Spinal cord (tissue), 10 donors: ENCODE data around the gene PDE7B. TPM values are rescaled to one million over a fixed set of nuclear protein-coding genes. Genes with fewer than 3 reads are reported as not detected.
"Not testable (repeated sequence)": the region's sequence is repeated elsewhere in the genome, so short reads cannot be mapped to it uniquely, and the experiment has no call there.

Source experiments
- DNase-seq, 6 donors: peaks; one replicate each; pipeline versions ENCODE4 v3.0.0 to v3.0.0-alpha.2; 2013 to 2015; ENCODE audit warnings: low spot score in 6 of 6, low read depth in 4 of 6
- H3K27ac ChIP-seq: one replicate; pipeline ENCODE4 v1.5.1; 2013; ENCODE audit warnings: low read depth, low read length, control low read depth
- H3K27me3 ChIP-seq: one replicate; pipeline ENCODE4 v1.6.1; 2013; ENCODE audit warnings: low read length; ENCODE audit not compliant: control insufficient read depth, insufficient read depth
- H3K36me3 ChIP-seq: one replicate; pipeline ENCODE4 v1.6.1; 2013; ENCODE audit warnings: low read length; ENCODE audit not compliant: control insufficient read depth, insufficient read depth
- H3K4me1 ChIP-seq: one replicate; pipeline ENCODE4 v1.6.1; 2013; ENCODE audit warnings: low read length; ENCODE audit not compliant: control insufficient read depth, insufficient read depth
- H3K4me3 ChIP-seq: one replicate; pipeline ENCODE4 v1.5.1; 2013; ENCODE audit warnings: low read depth, low read length, control low read depth
- H3K9me3 ChIP-seq: one replicate; pipeline ENCODE4 v1.6.1; 2013; ENCODE audit warnings: low read length; ENCODE audit not compliant: control insufficient read depth, insufficient read depth
- WGBS: methylation state at CpG from one replicate; pipeline ENCODE4 v1.1.5; 2013; ENCODE audit warnings: missing lambda C conversion rate; ENCODE audit not compliant: insufficient coverage; 5-methylcytosine and 5-hydroxymethylcytosine counted together
- polyA plus RNA-seq, 2 donors: library from polyadenylated mRNA; unstranded; fragments of 120-200 nt; gene quantifications; one replicate each; pipeline ENCODE4 v1.2.1, GENCODE V29; 2013; ENCODE audit not compliant: insufficient read length in 2 of 2
- total RNA-seq, 2 donors: library from RNA; depleted of rRNA in 1 of 2; stranded (reverse); fragments of 120-200 nt in 1 of 2; fragments of >200 nt in 1 of 2; gene quantifications; one replicate each; pipeline versions ENCODE4 v1.2.3 to v1.2.4, GENCODE V29; 2013 to 2014
- donor health status: healthy.

Gene PDE7B
- total and polyA plus RNA-seq, 4 donors = 7.8 to 19.7 (median 12.4) TPM

DNA sequence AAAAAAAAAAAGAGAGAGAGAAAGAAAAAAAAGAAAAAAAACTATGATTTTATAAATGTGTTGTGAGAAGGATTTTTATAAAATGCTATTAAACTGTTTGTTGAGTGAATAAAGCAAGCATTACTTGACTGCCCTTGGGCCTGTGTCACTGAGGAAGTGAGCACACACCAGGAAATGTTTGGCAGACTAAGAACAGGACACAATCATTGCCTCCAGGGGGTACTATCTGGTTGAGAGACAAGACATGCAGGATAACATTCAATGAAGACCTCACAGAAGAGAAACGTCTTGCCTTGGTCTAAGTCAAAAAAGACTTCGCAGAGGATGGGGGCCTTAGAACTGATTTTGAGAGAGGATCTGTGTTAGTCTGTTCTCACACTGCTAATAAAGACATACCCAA, 358.0 kb downstream of the PDE7B start:
- H3K9me3 ChIP-seq = no peaks in the 10 kb centered on the region
- DNase-seq = no peak
- no peaks in the 10 kb centered on the region for H3K4me1 ChIP-seq
- no CpG with 5 or more reads among the region's 2 CpGs for WGBS
- H3K27me3 ChIP-seq = no peaks in the 10 kb centered on the region
- H3K27ac ChIP-seq = no peak overlapping the region
- no peaks in the 10 kb centered on the region for H3K36me3 ChIP-seq
- H3K4me3 ChIP-seq = no peak overlapping the region

DNA sequence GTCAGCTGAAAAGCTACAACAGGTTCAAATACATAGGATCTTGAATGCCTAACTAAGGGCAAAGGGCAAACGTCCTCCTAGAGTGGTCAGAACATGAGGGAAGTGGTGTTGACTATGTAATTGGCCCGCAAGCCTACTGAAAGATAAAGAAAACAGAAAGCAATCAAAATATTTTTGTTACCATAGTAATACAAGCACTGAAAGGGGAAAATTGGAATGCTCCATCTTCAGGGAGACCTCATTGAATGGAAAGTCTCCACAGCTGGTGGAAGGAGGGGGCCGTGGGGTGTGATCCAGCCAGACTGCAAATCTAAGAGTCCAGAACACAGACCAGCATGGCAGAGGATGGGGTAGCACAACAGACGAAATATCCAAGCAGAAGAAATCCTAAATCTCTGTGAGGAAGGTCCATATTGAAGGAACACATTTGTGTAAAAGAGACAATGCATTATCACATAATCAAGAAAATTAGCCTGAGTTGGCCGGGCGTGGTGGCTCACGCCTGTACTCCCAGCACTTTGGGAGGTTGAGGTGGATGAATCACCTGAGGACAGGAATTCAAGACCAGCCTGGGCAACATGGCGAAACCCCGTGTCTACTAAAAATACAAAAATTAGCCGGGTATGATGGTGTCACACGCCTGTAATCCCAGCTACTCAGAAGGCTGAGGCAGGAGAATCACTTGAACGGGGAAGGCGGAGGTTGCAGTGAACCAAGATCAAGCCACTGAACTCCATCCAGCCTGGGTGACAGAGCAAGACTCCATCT, 359.1 kb downstream of the PDE7B start:
- no peaks in the 10 kb centered on the region for H3K36me3 ChIP-seq
- no peak overlapping the region for H3K27ac ChIP-seq
- H3K4me1 ChIP-seq = no peaks in the 10 kb centered on the region
- 98% methylated on average over 8 of the region's 13 CpGs for WGBS
- no peak overlapping the region for H3K4me3 ChIP-seq
- H3K27me3 ChIP-seq = no peaks in the 10 kb centered on the region
- DNase-seq = no peak
- no peaks in the 10 kb centered on the region for H3K9me3 ChIP-seq

DNA sequence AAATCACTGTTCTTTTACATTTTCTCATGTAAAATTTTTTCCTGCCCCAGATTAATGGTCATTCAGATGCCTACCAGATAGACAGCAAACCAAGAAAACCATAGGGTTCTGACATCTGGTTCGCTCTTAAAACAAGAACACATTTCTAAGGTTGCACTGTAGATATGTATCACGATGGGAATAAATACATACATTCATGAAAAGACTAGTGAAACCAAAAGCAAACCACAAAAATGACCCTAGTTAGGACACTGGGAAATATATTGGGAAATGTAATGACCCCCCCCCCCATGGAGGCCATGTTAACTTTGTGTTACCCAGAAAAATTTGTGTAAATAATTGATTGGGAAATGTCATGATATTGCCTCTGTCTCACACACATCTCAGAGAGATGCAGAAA, 361.1 kb downstream of the PDE7B start:
- Histone ChIP-seq H3K9me3 (no peaks in the 10 kb centered on the region), H3K36me3 (no peaks in the 10 kb centered on the region), H3K4me1 (no peaks in the 10 kb centered on the region), H3K27me3 (no peaks in the 10 kb centered on the region), H3K4me3 (no peak overlapping the region), H3K27ac (no peak overlapping the region)
- WGBS = no CpG with 5 or more reads among the region's 2 CpGs
- DNase-seq = no peak

GRCh38 chr6:136213012-136213539, 361.6 kb downstream of the PDE7B start:
- Histone ChIP-seq H3K27me3 (no peaks in the 10 kb centered on the region), H3K36me3 (no peaks in the 10 kb centered on the region), H3K4me3 (no peak overlapping the region), H3K27ac (no peak overlapping the region), H3K9me3 (no peaks in the 10 kb centered on the region), H3K4me1 (no peaks in the 10 kb centered on the region)
- DNase-seq = no peak
- WGBS = 64% methylated on average over 3 of the region's 5 CpGs

DNA sequence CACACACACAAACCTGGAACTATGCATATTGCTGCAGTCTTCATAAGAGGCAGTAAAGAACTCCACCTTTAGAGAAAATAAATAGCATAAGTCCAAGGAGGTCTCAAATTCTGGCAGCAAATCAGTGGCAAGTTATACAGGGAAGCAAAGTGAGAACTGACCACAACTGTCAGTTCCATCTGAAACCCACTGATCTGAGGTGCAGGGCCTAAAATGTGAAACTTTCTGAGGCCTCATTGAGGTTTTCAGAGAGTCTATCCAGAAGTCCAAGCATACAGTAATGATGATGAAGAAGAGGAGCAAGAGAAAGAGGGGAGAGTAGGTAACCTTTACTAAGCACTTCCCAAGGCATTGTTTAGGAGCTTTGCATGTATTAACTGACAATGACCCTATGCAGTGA, 362.4 kb downstream of the PDE7B start:
- Histone ChIP-seq H3K27me3 (no peaks in the 10 kb centered on the region), H3K4me3 (no peak overlapping the region), H3K9me3 (no peaks in the 10 kb centered on the region), H3K27ac (no peak overlapping the region), H3K4me1 (no peaks in the 10 kb centered on the region), H3K36me3 (no peaks in the 10 kb centered on the region)
- no peak for DNase-seq

DNA sequence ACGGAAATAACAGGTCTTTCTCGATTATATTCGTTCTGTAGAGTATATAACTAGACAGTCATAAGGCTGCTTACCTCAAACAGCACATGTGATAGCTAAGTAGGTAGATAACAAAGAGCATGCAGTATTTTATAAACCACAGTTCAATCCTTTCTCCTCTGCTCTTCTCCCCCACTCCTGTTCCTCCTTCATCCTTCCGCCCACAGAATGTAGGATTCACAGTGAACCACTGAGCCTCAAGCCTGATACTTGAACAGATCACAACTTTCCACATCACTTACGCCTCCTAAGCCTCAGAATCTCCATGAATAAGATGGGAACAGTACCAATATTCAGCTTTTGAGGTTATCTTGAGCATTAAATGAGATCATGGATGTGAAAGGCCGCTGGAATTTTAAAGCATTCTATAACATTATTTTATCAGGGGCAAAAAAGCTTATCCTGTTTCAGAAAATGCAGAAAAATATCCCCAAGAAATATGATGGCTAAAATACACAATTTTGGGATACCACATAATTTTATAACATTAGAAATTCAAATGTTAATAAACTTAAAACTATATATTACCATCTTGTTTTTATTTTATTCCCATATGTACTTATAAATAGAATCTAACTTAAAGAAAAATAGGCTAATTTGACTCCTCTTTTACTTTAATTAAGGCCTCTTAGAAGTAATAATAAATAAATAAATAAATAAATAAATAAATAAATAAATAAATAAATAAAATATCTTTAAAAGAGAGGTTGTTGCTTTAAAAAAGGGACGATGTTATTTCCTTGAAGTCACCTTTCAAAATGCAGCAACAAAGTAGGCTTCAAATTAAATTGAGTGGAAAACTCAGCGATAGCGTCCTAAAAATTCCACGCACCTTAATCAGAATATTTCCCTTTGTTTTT, 365.3 kb downstream of the PDE7B start:
- WGBS = 100% methylated on average over 1 of the region's 10 CpGs
- Histone ChIP-seq H3K9me3 (peaks cover 3% of the 10 kb centered on the region), H3K27ac (no peak overlapping the region), H3K36me3 (no peaks in the 10 kb centered on the region), H3K4me1 (no peaks in the 10 kb centered on the region), H3K27me3 (no peaks in the 10 kb centered on the region), H3K4me3 (no peak overlapping the region)
- no peak for DNase-seq

DNA sequence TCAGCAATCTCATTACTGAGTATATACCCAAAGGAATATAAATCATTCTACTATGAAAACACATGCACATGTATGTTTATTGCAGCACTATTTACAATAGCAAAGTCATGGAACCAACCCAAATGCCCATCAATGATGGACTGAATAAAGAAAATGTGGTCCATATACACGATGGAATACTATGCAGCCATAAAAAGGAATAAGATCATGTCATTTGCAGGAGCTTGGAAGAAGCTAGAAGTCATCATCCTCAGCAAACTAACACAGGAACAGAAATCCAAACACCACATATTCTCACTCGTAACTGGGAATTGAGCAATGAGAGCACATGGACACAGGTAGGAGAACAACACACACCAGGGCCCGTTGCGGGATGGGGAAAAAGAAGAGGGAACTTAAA, 373.5 kb downstream of the PDE7B start:
- not testable (repeated sequence) for H3K9me3 ChIP-seq, DNase-seq, H3K27ac ChIP-seq, H3K4me3 ChIP-seq, H3K27me3 ChIP-seq, H3K36me3 ChIP-seq, H3K4me1 ChIP-seq
- WGBS = 100% methylated on average over 1 of the region's 4 CpGs

DNA sequence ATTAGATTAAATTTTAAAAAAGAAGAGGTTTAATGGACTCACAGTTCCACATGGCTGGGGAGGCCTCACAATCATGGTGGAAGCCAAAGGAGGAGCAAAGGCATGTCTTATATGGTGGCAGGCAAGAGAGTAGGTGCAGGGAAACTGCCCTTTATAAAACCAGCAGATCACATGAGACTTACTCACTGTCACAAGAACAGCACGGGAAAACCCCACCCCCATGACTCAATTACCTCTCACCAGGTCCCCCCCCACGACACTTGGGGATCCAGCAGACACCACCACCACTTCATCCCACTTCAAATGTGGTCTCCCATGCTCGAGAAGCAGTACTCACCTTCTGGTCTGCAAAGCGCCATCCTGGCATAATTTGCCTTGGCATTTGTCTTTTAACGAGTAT, 374.0 kb downstream of the PDE7B start:
- Histone ChIP-seq H3K4me3 (no peak overlapping the region), H3K4me1 (no peaks in the 10 kb centered on the region), H3K27me3 (no peaks in the 10 kb centered on the region), H3K27ac (no peak overlapping the region), H3K9me3 (peaks cover 3% of the 10 kb centered on the region), H3K36me3 (no peaks in the 10 kb centered on the region)
- WGBS = 13% methylated on average over 2 of the region's 5 CpGs
- no peak for DNase-seq

- H3K27ac ChIP-seq = no peak overlapping the region
- no peaks in the 10 kb centered on the region for H3K36me3 ChIP-seq
- H3K4me3 ChIP-seq = no peak overlapping the region
- WGBS = 0% methylated on average over 2 of the region's 12 CpGs
- no peaks in the 10 kb centered on the region for H3K27me3 ChIP-seq
- no peaks in the 10 kb centered on the region for H3K4me1 ChIP-seq
- DNase-seq = peak; percentile 24 to 90 (median 52)
- H3K9me3 ChIP-seq = peaks cover 3% of the 10 kb centered on the region
Measured at GRCh38 chr6:136226027-136226673, 374.6 kb downstream of the PDE7B start.
